Muscle layer of duodenum (tissue), 2 donors: ENCODE measurements around the gene PPL.
"Not testable (repeated sequence)": the region's sequence is repeated elsewhere in the genome, so short reads cannot be mapped to it uniquely, and the experiment has no call there.

Experiments
- H3K27ac ChIP-seq: one replicate; pipeline ENCODE4 v1.7.0; 2013; ENCODE audit warnings: mild to moderate bottlenecking, low read length
- H3K27me3 ChIP-seq: one replicate; pipeline ENCODE4 v1.7.0; 2013; ENCODE audit warnings: low read depth, mild to moderate bottlenecking, control low read depth, low read length
- H3K36me3 ChIP-seq, 2 donors: one replicate each; pipeline ENCODE4 v1.7.0; 2013; ENCODE audit warnings: low read length in 2 of 2, control low read depth in 1 of 2, mild to moderate bottlenecking in 1 of 2; ENCODE audit not compliant: insufficient read depth in 2 of 2, control insufficient read depth in 1 of 2
- H3K4me1 ChIP-seq, 2 donors: one replicate each; pipeline ENCODE4 v1.7.0; 2013; ENCODE audit warnings: low read length in 2 of 2, mild to moderate bottlenecking in 2 of 2, control low read depth in 1 of 2, moderate library complexity in 1 of 2; ENCODE audit not compliant: insufficient read depth in 2 of 2, control insufficient read depth in 1 of 2
- H3K4me3 ChIP-seq, 2 donors: one replicate each; pipeline ENCODE4 v1.7.0; 2013; ENCODE audit warnings: low read length in 2 of 2, low read depth in 1 of 2, mild to moderate bottlenecking in 1 of 2
- H3K9me3 ChIP-seq, 2 donors: one replicate each; pipeline ENCODE4 v1.7.0; 2013; ENCODE audit warnings: low read length in 2 of 2, control low read depth in 1 of 2, mild to moderate bottlenecking in 1 of 2; ENCODE audit not compliant: control insufficient read depth in 1 of 2
- donor health status: healthy.

Gene PPL

DNA sequence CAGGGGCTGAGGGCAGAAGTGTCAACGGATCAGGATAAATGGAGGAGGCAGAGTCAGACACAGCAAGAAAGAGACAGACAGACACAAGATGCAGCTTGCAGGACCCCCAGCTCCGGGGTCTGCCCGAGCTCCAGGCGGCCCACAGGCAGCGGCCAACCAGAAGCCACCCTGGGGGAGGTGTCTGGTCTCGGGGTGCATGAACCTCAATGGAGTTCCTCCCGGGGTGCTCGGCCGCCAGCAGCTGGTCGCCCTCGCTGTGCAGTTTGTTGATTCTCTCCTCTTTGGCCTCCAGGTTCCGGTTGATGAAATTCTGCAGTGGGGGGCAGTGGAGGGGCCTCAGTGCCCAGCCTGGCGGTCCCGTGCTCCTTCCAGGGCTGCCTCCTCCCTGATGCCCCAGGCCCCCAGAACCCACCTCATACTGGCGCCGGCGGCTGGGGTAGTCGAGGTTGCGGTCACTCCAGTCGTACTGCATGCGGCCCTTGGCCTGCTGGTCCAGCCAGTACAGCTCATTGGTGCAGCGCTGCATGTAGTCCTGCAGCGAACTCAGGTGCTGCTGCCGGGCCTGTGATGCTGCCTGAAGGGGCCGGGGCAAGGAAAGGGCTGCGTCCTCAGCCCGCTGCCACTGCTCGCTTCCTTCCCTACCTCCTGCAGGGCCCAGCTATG lies 38.0 kb downstream of the PPL start:
- Histone ChIP-seq H3K27me3 (no peaks in the 10 kb centered on the region), H3K9me3 (no peaks in the 10 kb centered on the region), H3K4me3 (no peak overlapping the region), H3K36me3 (peaks cover 5 to 16% of the 10 kb centered on the region in 2 donors), H3K27ac (no peak overlapping the region), H3K4me1 (no peaks in the 10 kb centered on the region)

DNA sequence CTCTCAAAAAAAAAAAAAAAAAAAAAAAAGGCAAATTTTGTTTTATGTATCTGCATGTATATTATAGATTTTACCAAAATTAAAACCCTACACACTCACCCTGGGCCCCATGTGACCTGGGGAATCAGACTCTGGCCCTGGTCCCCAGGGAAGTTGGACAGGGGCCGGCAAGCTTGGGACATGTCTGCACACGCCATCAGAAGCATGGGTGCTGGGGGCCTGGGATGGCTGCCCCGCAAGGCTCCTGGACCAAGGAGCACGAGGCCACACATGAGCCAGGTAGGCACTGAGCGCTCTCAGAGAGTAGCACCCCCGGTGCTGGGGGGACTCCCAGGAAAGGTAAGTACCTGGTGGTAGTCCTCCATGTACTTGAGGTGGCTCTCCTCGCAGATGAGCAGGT lies 39.6 kb downstream of the PPL start:
- no peak overlapping the region for H3K4me3 ChIP-seq
- H3K27me3 ChIP-seq = no peaks in the 10 kb centered on the region
- peaks cover 5 to 16% of the 10 kb centered on the region in 2 donors for H3K36me3 ChIP-seq
- no peaks in the 10 kb centered on the region for H3K9me3 ChIP-seq
- H3K4me1 ChIP-seq = peaks cover 0 to 8% of the 10 kb centered on the region in 2 donors
- no peak overlapping the region for H3K27ac ChIP-seq

DNA sequence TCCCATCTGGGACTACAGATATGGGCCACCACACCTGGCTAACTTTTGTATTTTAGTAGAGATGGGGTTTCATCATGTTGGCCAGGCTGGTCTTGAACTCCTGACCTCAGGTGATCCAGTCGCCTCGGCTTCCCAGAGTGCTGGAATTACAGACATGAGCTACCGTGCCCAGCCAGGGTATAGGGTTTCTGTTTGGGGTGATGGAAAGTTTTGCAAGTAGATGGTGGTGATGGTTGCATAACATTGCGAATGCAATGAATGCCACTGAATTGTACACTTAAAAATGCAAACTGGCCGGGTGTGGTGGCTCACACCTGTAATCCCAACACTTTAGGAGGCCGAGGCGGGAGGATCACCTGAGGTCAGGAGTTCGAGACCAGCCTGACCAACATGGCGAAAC lies 40.2 kb downstream of the PPL start:
- not testable (repeated sequence) for H3K27ac ChIP-seq, H3K4me3 ChIP-seq, H3K9me3 ChIP-seq, H3K27me3 ChIP-seq
- Histone ChIP-seq H3K4me1 (peaks cover 0 to 11% of the 10 kb centered on the region in 2 donors), H3K36me3 (peaks cover 5 to 16% of the 10 kb centered on the region in 2 donors)

DNA sequence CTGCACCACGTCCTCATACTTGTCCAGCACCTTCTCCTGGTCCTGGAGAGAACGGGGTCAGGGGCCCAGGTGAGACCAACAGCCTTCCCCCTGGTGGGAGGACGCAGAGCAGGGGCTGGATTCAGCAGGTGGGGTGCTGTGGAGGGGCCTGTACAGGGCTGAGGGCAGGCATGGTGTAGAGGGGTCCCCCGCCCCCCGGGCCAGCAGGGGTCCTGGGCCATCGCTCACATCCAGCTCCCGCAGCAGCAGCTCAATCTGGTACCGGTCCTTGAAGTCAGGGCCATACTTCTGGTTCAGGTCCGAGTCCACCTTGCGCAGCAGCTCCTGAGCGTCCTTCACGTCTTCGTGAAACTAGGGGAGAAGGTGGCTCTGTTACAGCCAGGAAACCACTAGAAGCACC lies 41.6 kb downstream of the PPL start:
- Histone ChIP-seq H3K36me3 (peaks cover 5 to 16% of the 10 kb centered on the region in 2 donors), H3K4me1 (peaks cover 0 to 11% of the 10 kb centered on the region in 2 donors), H3K4me3 (no peak overlapping the region), H3K27me3 (no peaks in the 10 kb centered on the region), H3K27ac (no peak overlapping the region), H3K9me3 (no peaks in the 10 kb centered on the region)

DNA sequence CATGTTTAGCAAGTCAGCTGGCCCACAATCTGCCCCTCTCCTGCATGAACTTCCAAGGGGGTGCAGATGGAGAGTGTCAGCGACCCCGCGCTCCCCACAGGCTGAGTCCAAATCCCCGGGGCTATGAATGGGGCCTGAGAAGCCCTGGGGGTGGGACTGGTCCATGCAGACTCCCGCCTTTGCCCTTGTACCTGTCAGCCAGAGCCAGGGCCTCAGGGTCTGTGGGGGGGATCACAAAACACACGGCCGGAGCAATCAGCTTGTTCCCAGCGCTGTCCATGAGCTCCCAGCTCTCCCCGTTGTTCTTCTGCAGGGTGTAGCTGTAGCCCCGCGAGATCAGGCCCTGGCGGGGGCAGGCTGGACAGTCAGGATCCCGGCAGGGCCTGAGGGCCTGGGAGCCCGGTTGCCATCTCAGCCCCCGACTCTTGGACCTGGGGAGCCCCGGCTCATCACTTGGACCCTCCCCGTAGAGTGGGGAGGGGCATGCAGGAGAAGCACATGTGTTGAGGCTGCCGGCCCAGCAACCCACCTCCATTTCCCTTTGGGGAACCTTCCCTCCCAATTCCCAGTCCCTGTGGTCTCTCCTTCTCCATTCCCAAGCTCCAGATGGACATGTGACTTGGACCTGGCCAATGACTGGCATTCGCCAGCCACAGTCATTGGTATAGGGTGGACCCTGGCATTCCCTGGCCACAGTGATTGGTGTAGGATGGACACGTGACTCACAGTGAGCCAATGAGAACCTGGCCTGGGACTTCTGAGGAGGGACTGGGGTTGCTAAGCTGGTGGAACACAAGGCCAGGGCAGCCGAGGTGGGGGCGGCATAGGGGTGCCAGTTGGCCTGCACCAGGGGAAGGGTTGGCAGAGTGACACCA lies 42.4 kb downstream of the PPL start:
- H3K9me3 ChIP-seq = no peaks in the 10 kb centered on the region
- H3K27me3 ChIP-seq = no peaks in the 10 kb centered on the region
- peaks cover 0 to 11% of the 10 kb centered on the region in 2 donors for H3K4me1 ChIP-seq
- no peak overlapping the region for H3K27ac ChIP-seq
- H3K4me3 ChIP-seq = no peak overlapping the region
- peaks cover 5 to 24% of the 10 kb centered on the region in 2 donors for H3K36me3 ChIP-seq

DNA sequence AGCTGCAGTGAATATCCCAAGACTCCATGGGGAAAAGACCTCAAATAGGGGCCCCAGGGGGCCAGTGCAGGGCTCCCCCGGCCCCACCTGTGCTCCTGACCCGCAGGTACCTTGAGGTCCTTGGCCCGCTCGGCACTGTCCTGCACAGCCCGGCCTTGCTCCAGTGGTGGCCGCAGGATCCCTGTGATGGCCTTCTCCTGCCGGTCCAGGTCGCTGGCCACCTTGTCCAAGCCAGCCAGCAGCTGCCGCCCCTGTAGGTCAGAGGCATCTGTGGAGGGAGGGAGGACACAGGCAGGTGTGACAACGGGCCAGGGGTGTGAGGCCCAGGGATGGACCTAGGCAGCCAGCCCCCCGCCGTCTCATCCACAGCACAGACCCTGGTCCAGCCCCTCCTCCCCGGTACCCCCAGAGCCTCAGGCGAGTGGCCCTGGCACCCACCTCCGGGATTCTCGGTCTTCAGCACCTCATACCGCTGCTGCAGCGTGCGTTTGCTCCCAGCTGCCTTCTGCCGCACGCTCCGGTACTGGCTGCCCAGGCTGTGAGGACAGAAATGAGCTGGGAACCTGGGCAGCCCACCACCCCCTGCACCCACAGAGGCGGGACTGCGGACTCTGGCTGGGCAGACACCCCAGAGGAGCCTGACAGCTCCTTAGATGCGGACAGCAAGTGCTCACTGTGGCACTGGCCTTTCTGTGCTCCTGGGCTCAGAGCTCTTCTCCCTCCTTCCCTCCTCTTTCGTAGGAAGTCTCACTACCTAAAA lies 43.7 kb downstream of the PPL start:
- Histone ChIP-seq H3K4me1 (peaks cover 0 to 11% of the 10 kb centered on the region in 2 donors), H3K36me3 (peaks cover under 1 to 18% of the 10 kb centered on the region in 2 donors), H3K27me3 (no peaks in the 10 kb centered on the region), H3K9me3 (no peaks in the 10 kb centered on the region), H3K4me3 (no peak overlapping the region), H3K27ac (no peak overlapping the region)

DNA sequence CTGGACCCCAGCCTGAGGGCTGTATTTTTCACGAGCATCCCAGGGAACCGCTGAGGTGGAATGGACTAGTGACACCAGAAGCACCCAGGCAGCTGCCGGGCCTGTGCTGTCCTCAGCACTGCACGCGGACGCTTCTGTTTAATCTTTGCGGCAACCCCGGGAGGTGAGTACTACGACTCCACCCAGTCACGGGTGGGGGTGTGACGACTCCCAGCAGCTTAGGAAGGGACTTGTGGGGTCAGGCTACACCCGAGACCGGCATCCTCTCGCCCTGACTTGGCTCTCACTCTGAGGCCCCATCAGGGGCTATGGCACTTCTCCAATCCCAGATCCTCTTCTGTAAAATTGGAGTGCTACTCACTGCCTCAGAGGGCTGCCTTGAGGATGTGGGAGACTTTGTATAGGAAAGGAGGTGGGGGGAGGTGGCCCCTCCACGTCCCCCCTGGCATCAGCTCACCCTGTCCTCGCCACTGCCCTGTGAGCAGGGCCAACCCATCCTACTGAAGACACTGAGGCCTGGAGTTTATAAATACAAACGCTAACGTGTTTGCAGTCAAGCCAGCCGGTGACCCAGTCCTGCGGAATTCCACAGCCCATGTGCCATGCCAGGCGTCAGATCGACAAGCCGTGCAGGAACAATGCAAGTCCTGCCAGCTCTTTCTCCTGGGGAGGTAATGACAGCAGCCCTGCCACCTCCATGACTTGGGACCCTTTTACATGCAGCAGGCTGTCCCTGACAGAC lies 44.4 kb downstream of the PPL start:
- Histone ChIP-seq H3K27me3 (no peaks in the 10 kb centered on the region), H3K4me3 (no peak overlapping the region), H3K36me3 (peaks cover 4 to 19% of the 10 kb centered on the region in 2 donors), H3K27ac (no peak overlapping the region), H3K9me3 (no peaks in the 10 kb centered on the region), H3K4me1 (peaks cover 0 to 11% of the 10 kb centered on the region in 2 donors)

DNA sequence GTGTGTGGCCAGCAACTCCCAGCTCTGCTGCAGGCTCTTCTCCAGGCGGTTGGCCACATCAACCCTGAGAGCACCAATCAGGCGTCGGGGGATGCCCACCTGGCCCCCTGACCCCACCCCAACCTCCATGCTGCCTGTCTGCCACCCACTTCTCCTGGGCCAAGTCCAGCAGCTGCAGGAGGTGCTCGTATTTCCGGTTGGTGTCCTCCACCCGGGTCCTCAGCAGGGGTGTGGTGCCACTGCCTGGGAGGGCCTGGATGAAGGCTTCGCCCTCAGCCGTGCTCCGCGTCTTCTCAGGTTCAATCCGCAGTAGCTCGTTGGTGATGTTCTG lies 45.1 kb downstream of the PPL start:
- H3K4me3 ChIP-seq = no peak overlapping the region
- H3K4me1 ChIP-seq = peaks cover 0 to 11% of the 10 kb centered on the region in 2 donors
- no peak overlapping the region for H3K27ac ChIP-seq
- H3K36me3 ChIP-seq = peaks cover 8 to 25% of the 10 kb centered on the region in 2 donors
- no peaks in the 10 kb centered on the region for H3K27me3 ChIP-seq
- H3K9me3 ChIP-seq = no peaks in the 10 kb centered on the region

DNA sequence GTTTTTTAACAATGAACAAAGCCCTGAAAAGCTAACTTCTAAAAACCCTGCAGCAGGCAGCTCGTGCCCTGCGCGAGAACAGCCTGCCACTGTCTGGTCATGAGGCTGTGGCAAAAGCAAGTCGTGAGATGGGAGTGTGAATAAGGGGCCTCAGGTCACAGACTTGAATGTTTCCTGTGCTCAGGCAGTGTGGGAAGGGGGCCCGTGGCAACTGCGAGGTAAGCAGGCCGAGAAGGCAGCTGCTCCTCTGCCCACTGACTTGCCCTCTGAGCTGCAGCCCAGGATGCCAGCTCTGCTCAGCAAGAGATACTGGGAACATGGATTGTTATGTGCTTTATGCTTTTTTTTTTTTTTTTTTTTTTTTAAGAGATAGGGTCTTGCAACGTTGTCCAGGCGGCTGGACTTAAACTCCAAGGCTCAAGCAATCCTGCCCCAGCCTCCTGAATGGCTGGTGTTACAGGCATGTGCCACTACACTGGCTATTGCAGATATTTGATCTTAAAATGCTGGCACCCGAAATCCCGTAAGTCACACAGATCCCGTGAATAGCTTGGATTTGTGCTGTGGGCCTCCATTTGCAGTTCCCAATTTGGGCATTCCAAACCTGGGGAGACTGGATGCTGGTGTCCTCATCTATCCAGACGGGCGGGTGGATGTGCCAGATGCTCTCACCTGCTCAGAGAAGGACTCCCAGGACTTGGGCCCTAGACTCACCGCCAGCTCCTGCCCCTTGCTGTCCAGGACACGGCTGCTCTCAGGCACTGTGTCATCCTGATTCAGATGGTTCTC lies 45.7 kb downstream of the PPL start:
- Histone ChIP-seq H3K27me3 (no peaks in the 10 kb centered on the region), H3K36me3 (peaks cover 10 to 28% of the 10 kb centered on the region in 2 donors), H3K27ac (no peak overlapping the region), H3K4me1 (peaks cover 0 to 11% of the 10 kb centered on the region in 2 donors), H3K9me3 (no peaks in the 10 kb centered on the region), H3K4me3 (no peak overlapping the region)

DNA sequence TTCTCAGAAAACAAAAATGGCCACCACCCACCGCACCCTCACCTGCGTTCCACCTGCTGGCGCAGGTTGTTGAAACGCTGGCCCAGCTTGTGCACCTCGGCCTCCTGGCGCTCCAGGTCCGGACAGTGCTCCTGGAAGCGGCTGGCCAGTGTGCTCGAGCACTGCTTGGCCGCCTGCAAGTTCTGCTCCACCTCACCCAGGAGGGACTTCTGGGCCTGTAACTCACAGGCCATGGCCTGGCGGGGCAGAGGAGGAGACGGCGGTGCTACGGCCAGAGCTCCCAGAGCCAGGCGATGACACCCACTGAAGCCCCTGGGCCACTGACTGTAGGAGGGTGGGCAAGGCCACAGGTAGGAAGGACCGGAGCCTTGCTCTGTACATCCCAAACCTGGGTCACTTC lies 46.3 kb downstream of the PPL start:
- no peak overlapping the region for H3K4me3 ChIP-seq
- peaks cover 13 to 34% of the 10 kb centered on the region in 2 donors for H3K36me3 ChIP-seq
- no peak overlapping the region for H3K27ac ChIP-seq
- H3K27me3 ChIP-seq = no peaks in the 10 kb centered on the region
- no peaks in the 10 kb centered on the region for H3K9me3 ChIP-seq
- H3K4me1 ChIP-seq = peaks cover 0 to 11% of the 10 kb centered on the region in 2 donors
